Stimulated activated CD4-positive, alpha-beta T cell treated with anti-CD3 and anti-CD28 coated beads, Interleukin-4, amount 100 ng/mL, for 24 hours (primary cell): ENCODE data around the gene SMARCD1.

ENCODE experiments used
- DNase-seq: peaks from one replicate; pipeline ENCODE4 v3.0.0-alpha.2; 2020

The SMARCD1 gene

DNA sequence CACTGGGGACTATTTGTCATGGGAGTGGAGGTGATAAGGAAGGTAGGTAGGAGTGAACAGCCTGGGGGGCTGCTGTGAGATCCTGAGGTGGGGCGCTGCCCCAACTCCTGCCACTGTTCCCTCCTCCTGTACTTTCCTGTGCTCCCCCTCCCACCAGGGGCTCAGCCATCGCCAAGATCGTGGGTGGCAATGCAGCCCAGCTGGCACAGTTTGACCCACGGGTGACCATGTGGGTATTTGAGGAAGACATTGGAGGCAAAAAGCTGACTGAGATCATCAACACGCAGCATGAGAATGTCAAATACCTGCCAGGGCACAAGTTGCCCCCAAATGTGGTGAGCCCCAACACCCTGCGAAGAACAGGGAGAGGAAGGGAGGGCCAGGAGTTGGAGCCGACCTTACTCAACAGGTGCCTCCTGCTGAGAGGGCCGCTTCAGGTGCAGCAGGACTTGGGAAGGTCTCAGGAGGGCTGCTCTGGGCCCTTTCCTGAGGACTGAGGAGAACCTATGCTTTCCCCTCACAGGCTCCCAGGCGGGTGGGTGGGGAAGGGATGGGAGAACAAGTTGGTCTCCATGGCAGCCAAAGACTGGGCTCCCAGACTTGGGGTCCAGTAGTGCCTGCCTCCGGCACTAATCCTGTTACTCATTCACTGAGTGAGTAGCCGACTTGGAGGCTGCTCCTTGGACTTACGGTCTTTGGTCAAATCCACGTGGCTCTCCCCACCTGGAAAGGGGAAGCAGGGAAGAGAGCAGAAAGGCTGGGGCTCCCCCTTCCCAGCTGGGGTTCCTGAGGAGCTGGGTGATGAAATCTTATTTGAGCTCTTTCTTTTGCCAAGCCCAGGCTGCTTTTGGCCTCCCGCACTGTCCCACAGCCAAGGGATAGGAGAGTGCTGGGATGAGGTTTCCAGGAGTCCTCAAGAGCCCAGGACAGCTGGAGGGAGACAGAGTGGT lies 19.6 kb downstream of the SMARCD1 start:
- DNase-seq: no peak

DNA sequence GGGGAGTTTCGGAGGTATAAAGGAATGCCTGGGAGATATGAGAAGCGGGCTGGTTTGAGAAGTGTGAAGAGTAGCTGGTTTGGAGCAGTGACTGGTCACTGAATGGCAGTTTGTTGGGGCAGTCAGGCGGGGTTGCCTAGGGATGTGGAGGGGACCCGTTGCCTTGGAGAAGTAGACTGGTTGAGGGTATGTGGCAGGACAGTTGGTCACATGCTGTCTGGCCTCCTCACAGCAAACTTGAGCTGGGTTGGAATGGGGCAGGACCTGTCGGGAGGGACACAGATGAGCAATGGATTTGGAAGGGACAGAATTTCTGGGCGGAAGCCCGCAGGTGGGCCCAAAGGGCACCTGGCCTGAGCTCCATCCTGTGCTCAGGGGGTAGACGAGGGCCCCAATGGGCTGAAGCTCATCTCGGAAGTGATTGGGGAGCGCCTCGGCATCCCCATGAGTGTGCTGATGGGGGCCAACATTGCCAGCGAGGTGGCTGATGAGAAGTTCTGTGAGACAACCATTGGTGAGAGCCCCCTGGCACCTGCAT lies 20.8 kb downstream of the SMARCD1 start:
- no peak for DNase-seq

DNA sequence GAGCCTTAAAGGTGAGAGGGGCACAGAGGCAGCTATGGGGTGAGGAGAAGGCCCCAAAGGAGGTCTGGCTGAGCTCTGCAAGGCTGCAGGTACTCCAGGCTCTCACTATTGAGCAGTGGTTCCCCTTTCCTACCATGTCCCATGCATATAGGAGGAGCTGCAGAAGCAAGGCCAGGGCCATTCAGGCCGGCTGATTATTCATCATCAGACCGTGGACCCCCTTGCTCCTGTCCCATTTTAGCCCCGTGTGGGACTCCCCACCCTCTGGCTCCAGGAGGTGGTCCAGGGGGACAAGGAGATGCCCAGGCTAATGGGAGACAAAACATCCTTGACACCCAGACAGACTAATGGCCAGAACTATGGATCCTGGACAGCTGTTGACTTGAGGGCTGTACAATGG lies 21.8 kb downstream of the SMARCD1 start:
- DNase-seq: no peak

DNA sequence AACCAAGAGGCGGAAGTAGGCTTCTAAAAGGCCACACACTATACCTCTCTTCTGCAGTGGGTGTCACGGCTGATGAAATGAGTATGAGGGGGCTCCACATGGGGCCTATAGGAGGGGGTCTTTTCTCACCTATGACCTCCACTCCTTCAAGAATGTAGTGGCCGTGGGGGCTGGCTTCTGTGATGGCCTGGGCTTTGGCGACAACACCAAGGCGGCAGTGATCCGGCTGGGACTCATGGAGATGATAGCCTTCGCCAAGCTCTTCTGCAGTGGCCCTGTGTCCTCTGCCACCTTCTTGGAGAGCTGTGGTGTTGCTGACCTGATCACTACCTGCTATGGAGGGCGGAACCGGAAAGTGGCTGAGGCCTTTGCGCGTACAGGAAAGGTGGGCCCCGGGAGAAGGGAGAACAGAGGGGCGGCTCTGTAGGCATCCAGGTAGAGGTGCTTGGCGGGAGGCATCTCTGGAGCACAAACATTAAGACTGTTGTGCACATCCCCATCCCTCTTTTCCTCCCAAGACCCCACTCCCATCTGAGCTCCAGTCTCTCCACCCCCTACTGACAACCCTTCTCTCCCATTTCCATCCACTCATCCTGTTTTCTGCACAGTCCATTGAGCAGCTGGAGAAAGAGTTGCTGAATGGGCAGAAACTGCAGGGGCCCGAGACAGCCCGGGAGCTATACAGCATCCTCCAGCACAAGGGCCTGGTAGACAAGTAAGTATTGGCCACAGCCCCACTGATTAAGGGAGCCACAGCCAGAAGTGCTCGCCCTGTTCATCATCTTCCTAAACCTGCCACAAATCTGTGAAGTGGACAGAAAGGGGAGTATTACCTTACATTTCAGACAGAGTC lies 22.5 kb downstream of the SMARCD1 start:
- no peak for DNase-seq

DNA sequence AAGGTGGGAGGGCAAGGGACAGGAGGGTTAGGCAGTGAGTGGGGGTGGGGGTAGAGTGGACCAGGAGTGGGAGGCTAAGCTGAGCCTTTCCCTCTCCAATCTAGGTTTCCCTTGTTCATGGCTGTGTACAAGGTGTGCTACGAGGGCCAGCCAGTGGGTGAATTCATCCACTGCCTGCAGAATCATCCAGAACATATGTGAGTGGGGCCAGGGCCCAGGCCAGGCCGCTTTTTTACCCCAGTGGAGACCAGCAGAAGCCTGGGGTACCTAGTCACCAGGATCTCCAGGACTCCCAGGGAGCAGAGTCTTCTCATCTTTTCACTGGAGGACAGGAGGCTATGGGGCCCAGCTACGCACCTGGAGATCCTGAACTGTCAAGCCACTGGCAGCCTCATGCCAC lies 24.2 kb downstream of the SMARCD1 start:
- no peak for DNase-seq

DNA sequence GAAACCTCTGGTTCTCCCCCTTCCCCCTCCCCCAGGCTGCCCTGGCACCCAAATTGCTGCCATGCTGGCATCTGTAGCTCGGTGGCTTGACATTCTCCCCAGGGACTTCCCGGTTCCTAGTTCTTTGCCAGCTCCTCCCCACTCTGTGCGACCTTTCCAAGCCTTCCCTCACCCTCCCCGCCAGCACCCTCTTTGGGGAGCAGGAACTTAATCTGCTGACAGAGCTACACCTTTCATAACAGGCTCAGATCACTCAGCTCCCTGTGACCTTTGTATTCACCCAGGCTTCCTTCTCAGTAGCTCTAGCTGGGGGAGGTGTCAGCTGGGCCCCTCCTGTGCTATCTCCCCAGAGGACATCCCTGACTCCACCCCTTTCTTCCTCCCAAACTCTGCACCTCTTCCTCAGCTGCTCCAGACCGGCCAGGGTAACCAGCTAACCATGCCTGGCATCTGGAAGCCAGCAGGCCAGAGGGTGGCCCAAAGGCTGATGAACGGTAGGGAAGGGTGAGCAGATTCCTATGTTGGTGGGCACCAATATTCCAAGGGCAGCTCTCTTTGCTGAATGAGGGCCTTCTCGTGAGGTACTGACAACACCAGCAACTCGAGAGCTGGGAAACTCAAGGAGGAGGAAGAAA lies 25.1 kb downstream of the SMARCD1 start:
- no peak for DNase-seq

DNA sequence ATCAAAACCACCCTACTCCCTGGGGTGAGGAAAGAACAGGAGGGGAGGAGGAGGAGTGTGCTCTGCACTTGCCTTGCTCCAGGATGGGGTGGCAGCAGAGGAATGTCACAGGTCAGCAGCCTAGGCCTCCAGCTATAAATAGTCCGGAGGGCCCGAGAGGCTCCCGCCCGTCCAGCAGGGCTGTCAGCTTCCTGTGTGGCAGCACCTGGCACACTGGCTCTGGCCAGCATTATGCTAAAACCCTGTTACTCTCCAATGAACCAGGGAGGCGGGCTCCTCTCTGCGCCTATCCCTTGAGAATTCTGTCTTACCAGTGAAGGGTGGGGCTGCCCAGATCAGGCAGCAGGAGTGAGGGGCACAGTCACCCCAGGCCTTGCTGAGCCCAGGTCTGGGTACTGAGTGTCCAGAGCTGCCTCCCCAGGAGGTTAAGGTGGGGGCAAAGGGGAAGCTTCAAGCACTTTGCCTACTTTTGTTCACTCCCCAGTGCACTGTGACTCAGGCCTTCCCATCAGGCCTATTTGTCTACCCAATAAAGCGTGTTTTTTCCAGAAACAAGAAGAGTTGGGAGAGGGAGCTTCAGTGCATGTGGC lies 25.7 kb downstream of the SMARCD1 start:
- DNase-seq: no peak

DNA sequence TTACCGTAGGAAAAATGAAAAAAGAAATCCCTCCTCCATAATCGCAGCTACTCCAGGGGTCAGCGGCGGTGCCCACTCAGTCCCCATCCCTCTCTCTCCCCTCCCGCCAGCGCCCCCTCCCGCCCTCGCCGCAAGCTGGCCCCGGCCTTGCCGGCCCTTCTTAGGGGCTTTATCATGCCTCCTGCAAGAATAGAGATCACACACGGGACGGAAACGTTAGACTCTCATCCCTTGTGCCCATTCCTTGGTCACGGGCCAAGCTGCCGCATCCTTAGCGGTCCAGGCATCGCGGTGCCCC lies 26.2 kb downstream of the SMARCD1 start:
- DNase-seq: no peak

DNA sequence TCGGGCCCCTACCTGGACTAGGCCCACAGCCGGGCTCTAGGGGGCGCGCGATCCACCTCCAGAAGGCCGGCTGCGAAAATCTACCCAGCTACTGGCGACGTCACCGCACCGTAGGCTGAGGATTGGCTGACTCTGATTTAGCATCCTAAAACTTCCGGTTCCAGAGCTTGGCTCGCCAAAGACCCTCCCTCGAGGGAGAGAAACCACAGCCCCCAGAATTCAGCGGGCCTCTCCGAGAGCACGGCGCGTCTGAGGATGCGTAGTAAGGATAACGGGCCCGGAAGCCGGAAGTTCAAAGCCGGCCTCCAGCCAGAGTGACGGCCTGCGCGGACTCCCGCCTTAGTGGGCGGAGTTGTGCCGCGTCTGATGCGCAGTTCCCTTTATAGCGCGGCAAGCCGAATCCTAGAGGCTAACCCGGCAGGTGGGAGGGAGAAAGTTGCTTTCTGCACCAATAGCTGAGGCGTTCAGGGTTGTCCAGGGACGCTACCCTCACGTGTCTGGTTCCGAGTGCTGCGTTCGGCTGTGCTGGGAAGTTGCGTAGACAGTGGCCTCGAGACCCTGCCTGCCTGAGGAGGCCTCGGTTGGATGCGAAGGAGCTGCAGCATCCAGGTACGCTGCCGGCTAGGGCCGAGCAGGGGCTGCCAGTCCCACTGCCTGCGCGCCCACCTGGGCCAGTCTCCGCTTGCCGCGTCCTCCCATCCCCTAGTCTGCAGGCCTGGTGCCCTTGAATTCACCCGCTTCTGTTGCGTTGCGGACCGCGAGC lies 26.7 kb downstream of the SMARCD1 start, which contains the start of gene COX14:
COX14 (plus strand) TSS at position 544 of the 763 bp plus-strand sequence. CDS start 7,808 bp downstream, outside the sequence.
- DNase-seq: peak; percentile 99

DNA sequence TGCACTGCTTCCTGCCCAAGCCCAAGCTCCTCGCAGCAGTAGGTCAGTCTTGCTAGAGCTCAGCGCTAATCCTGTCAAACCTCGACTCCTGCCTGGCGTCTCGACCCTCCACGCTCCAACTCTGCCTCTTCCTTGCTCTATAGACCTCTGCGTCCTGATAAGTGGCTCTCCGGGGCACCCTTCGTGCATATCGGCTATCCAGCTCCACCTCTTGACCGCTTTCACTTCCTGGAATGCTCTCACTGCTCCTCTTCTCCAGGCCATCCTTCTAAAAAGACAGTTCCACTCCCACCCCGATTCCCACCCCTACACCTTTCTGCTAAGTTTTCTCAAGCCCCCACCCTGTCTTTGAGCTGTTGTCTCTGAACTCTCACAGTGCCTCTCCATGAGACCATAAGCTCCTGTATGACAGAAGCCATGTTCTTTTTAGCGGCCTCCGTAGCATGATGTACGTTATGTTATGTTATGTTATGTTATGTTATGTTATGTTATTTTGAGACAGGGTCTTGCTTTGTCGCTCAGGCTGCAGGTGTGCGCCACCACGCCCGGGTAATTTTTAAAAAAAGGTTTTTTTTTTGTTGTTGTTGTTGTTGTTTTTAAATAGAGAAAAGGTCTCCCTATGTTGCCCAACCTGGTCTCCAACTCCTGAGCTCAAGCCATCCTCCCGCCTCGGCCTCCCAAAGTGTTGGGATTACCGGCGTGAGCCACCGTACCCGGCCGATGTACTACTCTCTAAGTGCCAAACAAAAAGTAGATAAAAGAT lies 27.5 kb downstream of the SMARCD1 start:
- no peak for DNase-seq

DNA sequence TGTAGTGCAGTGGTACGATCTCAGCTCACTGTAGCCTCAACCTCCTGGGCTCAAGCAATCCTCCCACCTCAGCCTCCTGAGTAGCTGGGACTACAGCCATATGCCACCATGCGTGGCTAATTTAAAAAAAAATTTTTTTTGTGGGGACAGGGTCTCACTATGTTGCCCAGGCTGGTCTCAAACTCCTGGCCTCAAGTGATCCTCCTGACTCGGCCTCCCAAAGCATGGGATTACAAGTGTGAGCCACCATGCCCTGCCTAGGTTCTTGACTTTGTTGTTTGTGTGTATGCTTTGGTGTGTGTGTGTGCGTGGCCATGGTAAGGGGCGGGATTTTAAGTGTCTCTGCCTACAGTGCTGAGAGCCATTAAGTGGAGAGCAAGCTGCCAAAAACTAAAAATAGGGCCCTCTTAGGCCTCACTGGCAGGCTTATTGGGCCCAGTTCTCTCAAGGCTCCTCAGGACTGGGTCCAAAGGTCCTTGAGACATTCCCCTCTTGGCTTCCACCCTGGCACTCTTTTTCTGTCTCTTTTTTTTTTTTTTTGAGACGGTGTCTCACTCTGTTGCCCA lies 32.0 kb downstream of the SMARCD1 start:
- no peak for DNase-seq

DNA sequence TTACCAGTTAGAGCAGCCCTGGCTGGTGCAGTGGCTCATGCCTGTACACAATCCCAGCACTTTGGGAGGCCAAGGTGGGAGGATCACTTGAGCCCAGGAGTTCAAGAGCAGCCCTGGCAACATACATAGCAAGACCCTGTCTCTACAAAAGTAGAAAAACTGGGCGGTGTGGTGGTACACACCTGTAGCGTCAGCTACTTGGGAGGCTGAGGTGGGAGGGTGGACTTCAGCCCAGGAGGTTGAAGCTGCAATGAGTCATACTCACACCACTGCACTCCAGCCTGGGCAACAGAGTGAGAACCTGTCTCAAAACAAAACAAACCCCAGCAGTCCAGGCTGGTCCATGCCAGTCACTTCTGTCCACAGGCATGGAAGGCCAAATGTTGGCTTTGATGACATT lies 34.2 kb downstream of the SMARCD1 start:
- DNase-seq: no peak

DNA sequence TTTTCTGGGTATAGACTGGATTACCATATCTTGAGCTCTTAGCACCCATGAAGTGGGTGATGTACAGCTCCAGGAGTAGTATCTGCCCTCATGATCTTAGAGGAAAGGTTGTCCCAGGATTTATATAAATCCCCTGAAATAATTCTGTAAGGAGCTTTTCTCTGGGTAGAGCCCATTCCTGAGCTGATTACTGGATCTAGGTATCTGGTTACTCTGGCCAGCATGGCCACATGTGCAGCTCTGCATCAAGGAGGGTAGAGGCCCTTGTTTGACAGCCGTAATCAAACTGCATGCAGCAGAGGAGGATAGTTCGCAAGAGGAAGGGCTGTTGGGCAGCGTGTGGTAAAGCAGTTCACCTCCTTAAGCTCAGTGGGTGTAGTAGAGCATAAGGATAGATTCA lies 35.4 kb downstream of the SMARCD1 start:
- DNase-seq: no peak

DNA sequence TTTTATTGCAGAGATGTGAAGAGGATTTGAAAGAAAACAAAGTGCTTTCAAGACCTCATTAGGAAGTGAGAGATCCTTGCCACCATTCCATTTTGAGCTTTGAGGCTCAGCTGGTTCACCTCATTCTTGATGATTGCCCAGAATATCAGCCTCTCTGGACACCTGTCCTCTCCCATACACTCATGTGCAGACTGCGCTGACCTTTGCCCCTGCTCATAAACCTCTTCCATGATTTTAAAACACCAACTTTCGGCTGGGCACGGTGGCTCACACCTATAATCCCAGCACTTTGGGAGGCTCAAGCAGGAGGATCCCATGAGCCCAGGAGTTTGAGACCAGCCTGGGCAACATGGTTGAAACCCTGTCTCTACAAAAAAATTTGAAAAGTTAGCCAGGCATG lies 35.8 kb downstream of the SMARCD1 start:
- no peak for DNase-seq

DNA sequence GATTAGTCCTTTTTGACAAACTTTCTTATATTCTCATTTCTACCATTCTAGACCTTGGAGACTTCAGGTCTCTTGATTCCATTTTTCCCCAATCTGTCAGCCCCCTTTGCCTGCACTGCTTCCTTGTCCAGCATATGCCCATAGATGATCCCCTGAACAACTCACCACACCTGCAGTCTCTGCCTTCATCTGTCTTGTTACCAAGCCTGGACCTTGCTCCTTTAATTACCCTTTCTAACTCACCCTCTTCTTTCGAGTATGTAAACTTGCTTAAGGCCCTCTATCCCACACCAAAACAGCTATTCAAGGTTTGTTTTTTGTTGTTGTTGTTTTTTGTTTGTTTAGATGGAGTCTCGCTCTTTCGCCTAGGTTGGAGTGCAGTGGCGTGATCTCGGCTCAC lies 36.5 kb downstream of the SMARCD1 start:
- no peak for DNase-seq

DNA sequence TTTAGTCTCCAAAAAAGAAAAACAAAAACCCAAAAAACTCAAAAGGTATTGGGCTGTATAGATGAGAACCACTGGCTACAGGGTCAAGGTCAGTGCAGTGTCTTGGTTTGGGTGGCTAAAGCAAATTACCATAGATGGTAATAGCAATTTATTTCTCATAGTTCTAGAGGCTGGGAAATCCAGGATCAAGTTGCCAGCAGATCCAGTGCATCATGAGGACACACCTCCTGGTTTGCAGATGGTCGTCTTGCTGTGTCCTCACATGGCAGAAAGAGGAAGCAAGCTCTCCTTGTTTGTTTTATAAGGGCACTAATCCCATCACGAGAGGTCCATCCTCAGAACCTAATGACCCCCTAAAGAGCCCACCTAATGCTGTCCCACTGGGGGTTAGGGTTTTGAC lies 38.1 kb downstream of the SMARCD1 start:
- DNase-seq: no peak

DNA sequence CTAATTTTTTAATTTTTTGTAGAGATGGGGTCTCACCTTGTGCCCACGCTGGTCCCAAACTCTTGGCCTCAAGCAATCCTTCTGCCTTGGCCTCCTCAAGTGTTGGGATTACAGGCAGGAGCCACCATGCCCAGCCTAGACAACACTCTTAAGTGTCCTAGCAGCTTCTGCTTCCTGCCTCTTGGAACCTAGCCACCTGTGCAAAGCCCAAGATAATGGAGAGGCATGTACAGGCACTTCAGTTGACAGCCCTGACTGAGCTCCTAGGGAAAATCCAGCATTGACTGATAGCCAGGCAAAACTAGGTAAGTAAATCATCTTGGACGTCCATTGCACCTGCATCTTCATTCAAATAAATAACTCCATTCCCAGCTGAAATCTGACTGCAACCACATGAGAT lies 42.4 kb downstream of the SMARCD1 start:
- no peak for DNase-seq

DNA sequence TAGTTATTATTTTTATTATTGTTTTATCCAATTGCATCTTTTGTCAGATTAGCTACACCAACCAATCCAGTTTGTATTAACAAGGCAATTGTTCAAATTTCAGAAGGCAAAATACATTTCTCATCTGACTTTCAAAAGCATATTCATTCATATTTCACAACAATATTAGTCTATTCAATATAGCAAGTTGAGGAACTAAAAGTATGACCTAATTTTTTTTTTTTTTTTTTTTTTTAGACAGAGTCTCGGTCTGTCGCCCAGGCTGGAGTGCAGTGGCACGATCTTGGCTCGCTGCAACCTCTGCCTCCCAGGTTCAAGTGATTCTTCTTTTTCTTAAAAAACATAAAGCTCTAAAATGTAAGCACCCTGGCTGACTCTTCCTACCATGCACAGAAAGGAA lies 44.1 kb downstream of the SMARCD1 start:
- no peak for DNase-seq

DNA sequence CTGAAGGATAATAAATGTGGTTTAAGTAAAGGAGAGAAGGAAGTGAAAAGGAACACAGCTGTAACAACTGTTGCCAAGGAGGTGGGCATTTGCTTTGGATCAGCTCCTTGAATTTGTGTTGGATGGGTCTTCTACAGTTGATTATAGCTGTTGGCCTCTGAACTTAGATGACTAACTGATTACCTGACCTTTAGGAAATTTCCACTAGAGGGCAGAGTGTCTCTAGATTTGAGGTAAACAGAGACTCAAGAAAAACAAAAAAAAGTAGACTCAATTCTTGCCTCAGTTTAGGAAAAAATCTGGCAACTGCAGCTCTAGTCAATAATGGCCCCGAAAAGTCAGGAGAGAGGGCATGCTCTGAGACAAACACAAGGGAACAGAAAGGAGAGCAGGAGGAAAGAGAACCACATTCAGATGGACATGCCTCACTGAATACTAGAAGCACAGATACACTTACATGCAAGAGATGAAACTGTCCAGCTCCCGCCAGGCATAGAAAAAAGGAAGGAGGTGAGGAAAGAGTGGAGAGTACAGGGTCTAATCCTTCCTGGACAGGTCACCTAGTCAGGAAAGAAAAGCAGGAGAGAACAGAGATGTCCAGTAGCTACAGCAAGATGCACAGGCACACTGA lies 47.5 kb downstream of the SMARCD1 start:
- DNase-seq: no peak

DNA sequence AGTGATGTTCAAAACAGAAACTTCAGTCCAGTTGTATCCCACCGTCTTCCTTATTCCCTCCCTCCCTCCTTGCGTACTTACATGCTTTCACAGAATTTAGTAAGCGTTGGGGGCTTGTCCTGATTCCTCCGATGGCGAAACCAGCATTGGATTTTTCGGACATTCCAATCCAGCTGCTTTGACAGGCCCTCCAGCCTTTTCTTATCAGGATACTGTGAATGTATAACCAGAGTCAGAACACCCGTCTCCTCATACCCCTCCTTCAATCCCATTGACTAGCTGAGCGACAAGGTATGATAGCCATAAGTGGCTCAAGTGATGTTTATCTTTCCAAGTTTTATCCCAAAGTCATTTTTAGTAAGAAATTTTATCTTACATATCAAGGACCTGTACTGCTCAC lies 57.9 kb downstream of the SMARCD1 start:
- DNase-seq: no peak
